HEK293 (cell line): ENCODE measurements around the gene TCF7L2.

Experiments used
- CTCF ChIA-PET: fragments of 350-600 bp; formaldehyde crosslinking; extraction: SDS; loops from one replicate; lab custom pipeline; 2021; ENCODE audit warnings: antibody characterized with exemption; lab: Yijun Ruan, JAX
- POLR2A ChIA-PET: fragments of 300-600 bp; formaldehyde crosslinking; extraction: SDS; loops from one replicate; lab custom pipeline; 2020; ENCODE audit warnings: antibody characterized with exemption, inconsistent platforms; lab: Yijun Ruan, JAX
- H3K27ac ChIP-seq: fragments of 200-500 bp; sonication (Bioruptor generic); 2 replicates; pipeline ENCODE4 v1.5.1; 2014; ENCODE audit warnings: low read depth, low read length, control low read depth, inconsistent platforms; ENCODE audit errors: extremely low read depth
- H3K36me3 ChIP-seq, 2 experiments: fragments of 200-500 bp in 1 of 2; sonication (Bioruptor generic) in 1 of 2; 1 replicate in 1 of 2; 2 replicates in 1 of 2; pipeline ENCODE4 v1.5.1; 2014 to 2017; ENCODE audit warnings: inconsistent platforms in 2 of 2, low read length in 2 of 2; ENCODE audit not compliant: control insufficient read depth in 2 of 2, insufficient read depth in 1 of 2
- H3K4me1 ChIP-seq: fragments of 200-500 bp; sonication (Bioruptor generic); 2 replicates; pipeline ENCODE4 v1.5.1; 2014; ENCODE audit warnings: mild to moderate bottlenecking, low read length, inconsistent platforms; ENCODE audit not compliant: control insufficient read depth, insufficient read depth
- H3K4me3 ChIP-seq: 2 replicates; pipeline ENCODE4 v1.5.1; 2011; ENCODE audit warnings: low read depth, mild to moderate bottlenecking, control low read depth, low read length, moderate library complexity
- H3K9me3 ChIP-seq: fragments of 200-500 bp; sonication (Bioruptor generic); 2 replicates; pipeline ENCODE4 v1.5.1; 2014; ENCODE audit warnings: low read depth, low read length, inconsistent platforms; ENCODE audit not compliant: control insufficient read depth, insufficient read depth
- GLI2 ChIP-seq: fragments of 450-650 bp; formaldehyde crosslinking; IDR thresholded peaks from 2 replicates; pipeline ENCODE4; 2017; ENCODE audit warnings: missing biosample characterization, missing genetic modification characterization, low read depth, borderline replicate concordance
- PRDM10 ChIP-seq: fragments of 450-650 bp; formaldehyde crosslinking; IDR thresholded peaks from 2 replicates; pipeline ENCODE4 v1.5.1; 2016; ENCODE audit warnings: missing biosample characterization, missing genetic modification characterization
- PRDM4 ChIP-seq: fragments of 450-650 bp; formaldehyde crosslinking; IDR thresholded peaks from 2 replicates; pipeline ENCODE4 v1.5.1; 2017; ENCODE audit warnings: missing biosample characterization, missing genetic modification characterization
- SP7 ChIP-seq: fragments of 450-650 bp; formaldehyde crosslinking; IDR thresholded peaks from 2 replicates; pipeline ENCODE4 v1.5.1; 2016; ENCODE audit warnings: missing biosample characterization, missing genetic modification characterization
- ZBTB1 ChIP-seq: fragments of 450-650 bp; formaldehyde crosslinking; IDR thresholded peaks from 2 replicates; pipeline ENCODE4 v1.5.1; 2016; ENCODE audit warnings: missing biosample characterization, missing genetic modification characterization
- ZBTB44 ChIP-seq: fragments of 450-650 bp; IDR thresholded peaks from 2 replicates; pipeline ENCODE4 v1.5.1; 2018; ENCODE audit warnings: missing biosample characterization, mild to moderate bottlenecking, missing genetic modification characterization
- ZBTB7A ChIP-seq: fragments of 450-650 bp; formaldehyde crosslinking; IDR thresholded peaks from 2 replicates; pipeline ENCODE4 v1.5.1; 2016; ENCODE audit warnings: low read depth, missing biosample characterization, missing genetic modification characterization
- ZNF24 ChIP-seq: fragments of 450-650 bp; formaldehyde crosslinking; IDR thresholded peaks from 2 replicates; pipeline ENCODE4 v1.5.1; 2016; ENCODE audit warnings: missing biosample characterization, missing genetic modification characterization
- ZNF335 ChIP-seq: fragments of 450-650 bp; formaldehyde crosslinking; conservative IDR thresholded peaks from 2 replicates; pipeline ENCODE4 v1.5.1; 2016; ENCODE audit warnings: missing biosample characterization, missing genetic modification characterization
- ZNF362 ChIP-seq: fragments of 450-650 bp; formaldehyde crosslinking; IDR thresholded peaks from 2 replicates; pipeline ENCODE4 v1.5.1; 2016; ENCODE audit warnings: missing biosample characterization, missing genetic modification characterization
- ZNF366 ChIP-seq: fragments of 450-650 bp; formaldehyde crosslinking; conservative IDR thresholded peaks from 2 replicates; pipeline ENCODE4 v1.5.1; 2016; ENCODE audit warnings: missing biosample characterization, missing genetic modification characterization
- ZNF513 ChIP-seq: fragments of 450-650 bp; IDR thresholded peaks from 2 replicates; pipeline ENCODE4 v1.5.1; 2018; ENCODE audit warnings: missing biosample characterization, missing genetic modification characterization
- ZNF518A ChIP-seq: fragments of 450-650 bp; formaldehyde crosslinking; conservative IDR thresholded peaks from 2 replicates; pipeline ENCODE4 v1.5.1; 2016; ENCODE audit warnings: low read depth, missing biosample characterization, missing genetic modification characterization
- ZNF701 ChIP-seq: fragments of 450-650 bp; formaldehyde crosslinking; IDR thresholded peaks from 2 replicates; pipeline ENCODE4 v1.5.1; 2016; ENCODE audit warnings: missing biosample characterization, missing genetic modification characterization
- ZNF776 ChIP-seq: fragments of 450-650 bp; formaldehyde crosslinking; IDR thresholded peaks from 2 replicates; pipeline ENCODE4 v1.5.0; 2017; ENCODE audit warnings: missing biosample characterization, missing genetic modification characterization, borderline replicate concordance
- ZSCAN4 ChIP-seq: fragments of 450-650 bp; formaldehyde crosslinking; IDR thresholded peaks from 2 replicates; pipeline ENCODE4 v1.5.1; 2017; ENCODE audit warnings: missing biosample characterization, missing genetic modification characterization

The TCF7L2 gene

GRCh38 chr10:113056441-113057021, 106.5 kb downstream of the TCF7L2 start (continued):
- peak; percentile 55; the same call in 1 of the 2 replicates for TF ChIP-seq ZNF362 (tag by site-specific recombination)
- 0 out of 2 replicates have a peak, but pooled peaks have one; percentile 39 for TF ChIP-seq ZNF24 (tag by site-specific recombination)
- TF ChIP-seq ZBTB7A (tag by site-specific recombination): no peak
- TF ChIP-seq ZNF366 (tag by site-specific recombination): 0 out of 2 replicates have a peak, but pooled peaks have one; percentile 24
- TF ChIP-seq ZNF518A: 0 out of 2 replicates have a peak, but pooled peaks have one; percentile 30
- peak; percentile 58 for TF ChIP-seq SP7 (tag by site-specific recombination)
- TF ChIP-seq ZNF701: no peak
- TF ChIP-seq ZNF776 (tag by site-specific recombination): no peak
- peak; percentile 27; the same call in 1 of the 2 replicates for TF ChIP-seq ZBTB44
- no peak for TF ChIP-seq ZBTB1 (tag by site-specific recombination)
- peak; percentile 80 for TF ChIP-seq PRDM4 (tag by site-specific recombination)
- TF ChIP-seq ZNF335 (tag by site-specific recombination): 0 out of 2 replicates have a peak, but pooled peaks have one; percentile 28
- 0 out of 2 replicates have a peak, but pooled peaks have one; percentile 9 for TF ChIP-seq ZSCAN4
- TF ChIP-seq, all 188 proteins: peak for 25

- peak overlapping the region; percentile 18; the same call in 1 of the 2 replicates for H3K27ac ChIP-seq
- ChIA-PET CTCF (interaction anchor here (0.6 kb wide), 1 partner anchor 78 kb away, joined by 3 read pairs; no protein-coding TSS in a partner anchor), POLR2A (interaction anchor here (1.7 kb wide), 1 partner anchor 15 kb away, joined by 5 read pairs; no protein-coding TSS in a partner anchor)
- H3K4me1 ChIP-seq: peaks cover 46% of the 10 kb centered on the region
- TF ChIP-seq ZNF513: peak; percentile 8; the same call in 1 of the 2 replicates
- peak; percentile 45; the same call in 1 of the 2 replicates for TF ChIP-seq PRDM10 (tag by site-specific recombination)
- no peak for TF ChIP-seq GLI2 (tag by site-specific recombination)
- TF ChIP-seq ZNF335 (tag by site-specific recombination): 0 out of 2 replicates have a peak, but pooled peaks have one; percentile 37
- H3K9me3 ChIP-seq: no peaks in the 10 kb centered on the region
- H3K4me3 ChIP-seq: no peak overlapping the region
- H3K36me3 ChIP-seq: no peaks in the 10 kb centered on the region
These were observed 108.0 kb downstream of the TCF7L2 start for GRCh38 chr10:113057948-113058522.
